Colonic mucosa (tissue), 4 donors: ENCODE results near the gene TENT5C. TPM values are rescaled to one million over a fixed set of nuclear protein-coding genes. Genes with fewer than 3 reads are reported as not detected.

Source experiments
- DNase-seq: peaks from one replicate; pipeline ENCODE4 v3.0.0-alpha.2; 2020
- H3K27ac ChIP-seq: fragments of 200-600 bp; one replicate; pipeline ENCODE4 v1.8.0; 2021
- H3K27me3 ChIP-seq: fragments of 200-600 bp; one replicate; pipeline ENCODE4 v1.8.0; 2021
- H3K36me3 ChIP-seq: fragments of 200-600 bp; one replicate; pipeline ENCODE4 v1.8.0; 2021
- H3K4me1 ChIP-seq: fragments of 200-600 bp; one replicate; pipeline ENCODE4 v1.8.0; 2021; ENCODE audit warnings: mild to moderate bottlenecking
- H3K4me3 ChIP-seq: fragments of 200-600 bp; one replicate; pipeline ENCODE4 v1.8.0; 2021
- H3K9ac ChIP-seq, 2 donors: one replicate each; pipeline ENCODE4 v1.7.0; 2013; ENCODE audit warnings: control low read depth in 2 of 2, low read depth in 2 of 2, low read length in 2 of 2
- H3K9me3 ChIP-seq: fragments of 200-600 bp; one replicate; pipeline ENCODE4 v1.8.0; 2021
- CTCF ChIP-seq: fragments of 200-600 bp; IDR thresholded peaks from one replicate; pipeline ENCODE4 v1.8.0; 2022; ENCODE audit warnings: antibody characterized with exemption, mild to moderate bottlenecking
- intact Hi-C: fragments of 100-400 bp; cut with DNase I; formaldehyde crosslinking; loops from one replicate; pipeline ENCODE4 v1.14.1; 2022
- total RNA-seq, 2 donors: library from RNA; stranded (reverse); fragmentation: NEBNext Ultra II Directional in 1 of 2; extraction: Animal tissue kit (Norgen Biotek cat#: 25700) in 1 of 2; gene quantifications; one replicate each; pipeline ENCODE4 v1.2.1, GENCODE V29; 2021
- donor health status: healthy.
- donor health status: DM: no; HTN: no; CAD: no.
- donor health status: DM: no; HTN: no; CAD: no.

The TENT5C gene
- total RNA-seq, 2 donors from 2014 or later, result 40.7 to 58.5 TPM

GRCh38 chr1:117665556-117666270 lies 59.9 kb downstream of the TENT5C start:
- H3K4me1 ChIP-seq, result peaks cover 5% of the 10 kb centered on the region
- no peaks in the 10 kb centered on the region for H3K36me3 ChIP-seq
- TF ChIP-seq CTCF, result no peak
- no peaks in the 10 kb centered on the region for H3K9me3 ChIP-seq
- H3K27ac ChIP-seq, result no peak overlapping the region
- intact Hi-C loops, result loop anchor here (10.0 kb wide), 1 partner anchor 51 kb away; no protein-coding TSS in a partner anchor
- H3K27me3 ChIP-seq, result no peaks in the 10 kb centered on the region
- no peak overlapping the region for H3K4me3 ChIP-seq
- no peak for DNase-seq
- H3K9ac ChIP-seq, result no peak overlapping the region

GRCh38 chr1:117669572-117669971 lies 63.7 kb downstream of the TENT5C start:
- H3K4me1 ChIP-seq, result peaks cover 7% of the 10 kb centered on the region
- intact Hi-C loops, result loop anchor here (10.0 kb wide), 1 partner anchor 55 kb away; no protein-coding TSS in a partner anchor
- DNase-seq, result peak; percentile 17
- H3K27me3 ChIP-seq, result no peaks in the 10 kb centered on the region
- no peak overlapping the region for H3K9ac ChIP-seq
- H3K36me3 ChIP-seq, result no peaks in the 10 kb centered on the region
- TF ChIP-seq CTCF, result no peak
- no peak overlapping the region for H3K4me3 ChIP-seq
- H3K27ac ChIP-seq, result no peak overlapping the region
- no peaks in the 10 kb centered on the region for H3K9me3 ChIP-seq

- H3K36me3 ChIP-seq, result no peaks in the 10 kb centered on the region
- DNase-seq, result peak; percentile 54
- H3K9ac ChIP-seq, result peak overlapping the region; percentile 13 to 26
- intact Hi-C loops, result loop anchor here (5.0 kb wide), 1 partner anchor 134 kb away; no protein-coding TSS in a partner anchor
- TF ChIP-seq CTCF, result no peak
- peaks cover 12% of the 10 kb centered on the region for H3K4me1 ChIP-seq
- no peak overlapping the region for H3K27ac ChIP-seq
- H3K27me3 ChIP-seq, result no peaks in the 10 kb centered on the region
- no peak overlapping the region for H3K4me3 ChIP-seq
- H3K9me3 ChIP-seq, result no peaks in the 10 kb centered on the region
Observed at GRCh38 chr1:117670976-117671780, 65.3 kb downstream of the TENT5C start.

- H3K36me3 ChIP-seq, result no peaks in the 10 kb centered on the region
- DNase-seq, result peak; percentile 69
- no peak for TF ChIP-seq CTCF
- H3K9me3 ChIP-seq, result no peaks in the 10 kb centered on the region
- H3K4me1 ChIP-seq, result peaks cover 12% of the 10 kb centered on the region
- H3K9ac ChIP-seq, result peak overlapping the region in 1 of 2 donors; percentile 26
- no peaks in the 10 kb centered on the region for H3K27me3 ChIP-seq
- intact Hi-C loops, result loop anchor here (5.0 kb wide), 1 partner anchor 135 kb away; no protein-coding TSS in a partner anchor
- H3K27ac ChIP-seq, result no peak overlapping the region
- no peak overlapping the region for H3K4me3 ChIP-seq
Observed at GRCh38 chr1:117671781-117672501, 66.1 kb downstream of the TENT5C start.

GRCh38 chr1:117672756-117673155 lies 66.9 kb downstream of the TENT5C start:
- intact Hi-C loops, result loop anchor here (5.0 kb wide), 1 partner anchor 135 kb away; no protein-coding TSS in a partner anchor
- peak; percentile 19 for DNase-seq
- Histone ChIP-seq H3K9ac (no peak overlapping the region), H3K4me3 (no peak overlapping the region), H3K27me3 (no peaks in the 10 kb centered on the region), H3K36me3 (no peaks in the 10 kb centered on the region), H3K9me3 (no peaks in the 10 kb centered on the region), H3K27ac (no peak overlapping the region), H3K4me1 (peaks cover 12% of the 10 kb centered on the region)
- TF ChIP-seq CTCF, result no peak
